HG03097 (cell line): ENCODE results near the gene ERAS.

Experiments
- ATAC-seq: cut with Tn5 transposase; IDR thresholded peaks from one replicate; pipeline ENCODE4 v1.9.1; 2021; ENCODE audit not compliant: unreplicated experiment, low FRiP score

ERAS gene

GRCh38 chrX:48826135-48826875 is at the start of gene ERAS:
Gene ERAS (plus strand): TSS chrX:48826513. CDS start chrX:48829124, 2,611 bp downstream.
- ATAC-seq: no peak

DNA sequence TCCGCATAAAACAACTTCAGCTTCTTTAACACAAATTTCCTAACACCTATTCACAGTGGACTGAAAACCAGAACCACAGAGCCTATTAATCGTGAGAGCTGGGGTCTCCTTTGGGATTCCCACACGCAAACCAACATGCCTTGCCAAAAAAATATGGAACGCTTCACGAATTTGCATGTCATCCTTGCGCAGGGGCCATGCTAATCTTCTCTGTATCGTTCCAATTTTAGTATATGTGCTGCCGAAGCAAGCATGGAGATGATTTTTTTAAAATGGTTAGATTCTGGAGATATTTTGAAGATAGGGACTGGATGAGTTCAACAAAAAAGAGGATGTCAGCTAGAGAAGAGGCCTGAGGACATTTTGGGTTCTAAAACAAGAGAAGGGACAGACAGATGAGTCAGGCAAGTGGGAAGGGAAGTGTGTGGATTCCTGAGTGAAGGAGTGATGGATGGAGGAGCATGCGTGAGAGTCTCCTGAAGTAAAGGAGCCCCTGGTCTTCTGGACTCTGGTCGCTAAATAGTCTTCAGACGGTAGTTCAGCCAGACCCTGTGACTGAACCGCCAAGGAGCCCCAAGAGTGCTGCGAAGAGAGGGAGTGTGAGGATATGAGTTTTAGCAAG is 49.4 kb upstream of the ERAS start:
- no peak for ATAC-seq

DNA sequence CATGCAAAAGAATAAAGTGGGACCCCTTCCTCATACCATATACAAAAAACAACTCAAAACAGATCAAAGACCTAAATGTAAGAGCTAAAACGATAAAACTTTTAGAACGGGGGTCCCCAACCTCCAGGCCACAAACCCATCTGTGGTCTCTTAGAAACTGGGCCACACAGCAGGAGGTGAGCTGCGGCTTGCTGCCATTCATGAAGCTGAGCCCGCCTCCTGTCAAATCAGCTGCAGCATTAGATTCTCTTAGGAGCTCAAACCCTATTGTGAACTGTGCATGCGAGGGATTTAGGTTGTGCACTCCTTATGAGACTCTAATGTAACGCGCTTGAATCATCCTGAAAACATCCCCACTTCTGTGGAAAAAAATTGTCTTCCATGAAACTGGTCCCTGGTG is 46.9 kb upstream of the ERAS start:
- no peak for ATAC-seq

DNA sequence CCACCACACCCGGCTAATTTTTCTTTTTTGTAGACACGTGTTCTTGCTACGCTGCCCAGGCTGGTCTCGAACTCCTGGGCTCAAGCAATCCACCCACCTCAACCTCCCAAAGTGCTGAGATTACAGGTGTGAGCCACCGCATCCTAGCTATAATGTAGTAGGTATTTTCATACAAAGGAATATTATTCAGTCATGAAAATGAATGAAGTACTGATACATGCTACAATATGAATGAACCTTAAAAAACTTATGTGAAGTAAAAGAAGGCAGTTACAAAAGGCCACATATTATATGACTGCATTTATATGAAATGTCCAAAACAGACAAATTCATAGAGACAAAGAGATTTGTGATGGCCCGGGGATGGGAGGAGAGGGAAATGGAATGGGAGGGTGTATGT is 44.6 kb upstream of the ERAS start:
- ATAC-seq: no peak

DNA sequence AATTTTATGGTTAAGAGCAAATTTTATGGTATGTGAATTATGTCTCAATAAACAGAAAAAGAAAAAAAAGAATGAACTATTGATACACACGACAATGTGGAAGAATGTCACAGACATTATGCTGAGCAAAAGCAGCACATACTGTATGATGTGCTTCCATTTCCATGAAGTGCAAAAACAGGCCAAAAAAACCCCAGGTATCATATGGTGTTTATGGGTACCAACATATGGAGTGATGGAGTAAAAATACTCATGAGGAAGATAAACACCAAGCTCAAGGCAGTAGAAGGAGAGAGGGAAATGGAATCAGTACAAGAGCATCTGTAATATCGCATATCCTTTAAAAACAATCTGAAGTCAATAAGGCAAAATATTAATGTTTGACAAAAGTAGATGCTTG is 44.1 kb upstream of the ERAS start:
- ATAC-seq: no peak

DNA sequence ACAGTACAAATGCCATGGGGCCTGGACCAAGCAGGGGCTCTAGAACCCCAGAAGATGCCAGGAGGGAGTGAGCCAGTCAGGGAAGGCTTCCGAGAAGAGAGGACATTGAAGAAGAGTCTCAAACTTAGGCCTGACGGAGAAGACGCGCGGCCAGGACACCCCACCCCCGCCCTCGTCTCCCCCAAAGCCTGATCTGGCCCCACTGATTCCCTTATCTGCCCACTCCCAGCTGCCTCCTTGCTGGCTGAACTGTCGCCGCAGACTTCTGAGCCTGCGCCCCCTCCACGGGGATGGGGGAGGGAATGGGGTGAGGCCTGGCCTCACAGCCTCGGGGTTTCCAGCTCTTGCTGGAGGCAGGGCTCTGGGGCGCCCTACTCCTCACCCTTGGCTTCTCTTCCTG is 43.5 kb upstream of the ERAS start:
- no peak for ATAC-seq

DNA sequence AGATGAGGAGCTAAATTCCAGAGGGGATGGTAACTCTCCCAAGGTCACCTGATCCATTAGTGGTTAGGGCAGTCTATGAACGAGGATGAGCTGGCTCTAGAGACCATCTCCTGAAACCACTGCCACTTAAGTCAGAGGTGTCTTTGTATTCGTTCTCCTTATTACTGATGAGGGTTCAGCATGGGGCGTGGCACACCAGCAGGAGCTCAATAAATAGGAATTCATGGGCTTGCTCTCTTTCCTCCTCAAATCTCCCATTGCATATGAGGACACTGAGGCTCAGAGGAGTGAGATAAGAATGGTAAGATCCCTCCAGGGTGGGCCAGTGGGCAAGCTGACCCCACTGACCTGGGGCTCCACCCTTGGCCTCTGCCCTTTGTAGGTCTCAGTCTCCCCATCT is 41.6 kb upstream of the ERAS start:
- no peak for ATAC-seq

DNA sequence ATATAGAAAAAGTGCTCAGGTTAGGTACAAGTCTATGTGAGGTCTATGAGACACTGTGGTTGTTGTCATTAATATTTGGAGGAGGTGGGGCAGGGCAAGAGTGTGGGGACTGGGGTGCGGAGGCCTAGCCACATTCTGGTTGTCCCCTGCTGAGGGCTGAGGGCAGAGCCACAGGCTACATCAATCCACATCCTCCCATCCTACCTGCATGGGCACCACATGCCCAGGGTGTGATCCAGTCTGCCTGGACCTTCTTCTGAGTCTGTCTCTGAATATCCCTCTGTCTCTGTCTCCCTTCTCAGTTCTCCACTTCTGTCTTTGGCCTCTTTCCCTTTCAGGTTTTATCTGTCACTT is 41.1 kb upstream of the ERAS start:
- ATAC-seq: no peak

DNA sequence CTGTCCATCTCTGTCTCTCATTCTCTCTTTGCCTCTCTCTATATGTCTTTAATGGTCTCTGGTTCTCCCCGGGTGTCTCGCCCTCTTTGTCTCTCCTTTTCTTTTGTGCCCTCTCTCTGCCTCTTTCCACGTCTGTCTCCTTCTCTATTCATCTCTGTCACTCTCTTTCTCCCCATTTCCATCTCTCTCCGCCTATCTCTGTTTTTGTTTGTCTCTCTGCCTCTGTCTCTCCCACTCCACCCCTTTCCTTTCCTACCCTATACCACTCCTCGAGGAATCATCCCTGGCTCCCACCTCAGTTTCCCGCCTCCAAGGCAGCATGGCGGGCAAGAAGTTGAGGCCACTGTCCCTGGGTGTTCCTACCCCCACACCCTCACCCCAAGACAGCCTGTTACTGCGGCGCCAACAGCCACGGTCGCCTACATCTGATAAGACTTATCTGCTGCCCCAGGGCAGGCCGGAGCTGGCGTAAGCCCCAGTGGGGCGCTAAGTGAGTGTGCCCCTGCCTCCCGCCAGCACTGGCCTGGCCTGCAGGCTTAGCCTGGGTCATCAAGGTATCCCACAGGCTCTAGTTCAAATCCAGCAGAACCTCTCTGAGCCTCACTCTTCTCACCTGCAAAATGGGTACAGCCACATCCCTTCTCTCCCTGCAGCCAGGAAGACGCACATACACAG is 40.6 kb upstream of the ERAS start:
- ATAC-seq: no peak

- ATAC-seq: no peak
These were observed 39.9 kb upstream of the ERAS start, which contains the start of gene GATA1 for GRCh38 chrX:48786341-48786800. Gene GATA1 (plus strand): TSS chrX:48786590. CDS start chrX:48791110, 4,520 bp downstream.

- ATAC-seq: no peak
These were observed 39.3 kb upstream of the ERAS start for GRCh38 chrX:48786825-48787504.

- ATAC-seq: no peak
These were observed 38.5 kb upstream of the ERAS start for GRCh38 chrX:48787505-48788443.

- no peak for ATAC-seq
These were observed 36.7 kb upstream of the ERAS start for GRCh38 chrX:48789366-48790220.

DNA sequence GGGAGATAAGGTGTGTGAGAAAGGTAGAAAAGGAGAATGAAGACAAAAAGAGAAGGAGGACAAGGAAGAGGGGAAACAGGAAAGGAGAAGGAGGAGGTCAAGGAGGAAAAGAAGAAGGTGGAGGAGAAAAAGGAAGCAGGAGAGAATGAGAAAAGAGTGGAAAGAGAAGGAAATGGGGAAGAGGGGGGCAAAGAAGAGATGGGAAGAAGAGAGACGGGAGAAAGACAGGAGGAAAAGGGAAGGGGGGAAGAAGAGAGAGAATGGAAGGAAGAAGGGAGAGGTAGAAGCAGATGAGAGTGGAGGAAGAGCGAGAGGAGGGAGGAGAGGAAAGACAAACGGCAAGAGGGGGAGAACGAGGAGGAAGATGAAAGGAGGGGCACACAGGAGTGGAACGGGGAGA is 35.8 kb upstream of the ERAS start:
- no peak for ATAC-seq

DNA sequence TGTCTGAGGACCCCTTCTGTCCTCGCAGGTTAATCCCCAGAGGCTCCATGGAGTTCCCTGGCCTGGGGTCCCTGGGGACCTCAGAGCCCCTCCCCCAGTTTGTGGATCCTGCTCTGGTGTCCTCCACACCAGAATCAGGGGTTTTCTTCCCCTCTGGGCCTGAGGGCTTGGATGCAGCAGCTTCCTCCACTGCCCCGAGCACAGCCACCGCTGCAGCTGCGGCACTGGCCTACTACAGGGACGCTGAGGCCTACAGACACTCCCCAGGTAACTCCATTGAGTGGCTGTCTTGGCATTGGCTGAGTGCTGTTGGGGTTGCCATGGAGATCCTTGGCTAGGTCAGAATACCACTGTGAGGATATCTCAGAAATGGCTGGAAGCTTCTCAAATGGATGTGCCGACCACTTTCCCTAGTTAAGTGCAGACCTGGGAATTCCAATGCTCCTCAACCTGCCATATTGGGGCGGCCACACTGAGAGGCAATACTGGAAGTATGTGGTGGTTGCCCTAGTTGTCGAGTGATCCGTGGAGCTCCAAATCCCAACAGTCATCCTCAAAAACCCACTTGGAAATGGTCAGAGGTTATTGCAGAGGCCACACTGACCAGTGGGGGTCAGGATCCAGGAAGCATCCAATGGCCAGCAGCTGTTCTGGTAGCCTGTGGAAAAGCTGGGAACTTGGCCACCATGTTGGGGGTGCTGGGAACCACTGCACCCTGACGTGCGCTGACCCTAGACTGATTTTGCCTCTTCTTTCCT is 35.1 kb upstream of the ERAS start:
- ATAC-seq: no peak

GRCh38 chrX:48792219-48792618 is 34.1 kb upstream of the ERAS start:
- ATAC-seq: no peak

DNA sequence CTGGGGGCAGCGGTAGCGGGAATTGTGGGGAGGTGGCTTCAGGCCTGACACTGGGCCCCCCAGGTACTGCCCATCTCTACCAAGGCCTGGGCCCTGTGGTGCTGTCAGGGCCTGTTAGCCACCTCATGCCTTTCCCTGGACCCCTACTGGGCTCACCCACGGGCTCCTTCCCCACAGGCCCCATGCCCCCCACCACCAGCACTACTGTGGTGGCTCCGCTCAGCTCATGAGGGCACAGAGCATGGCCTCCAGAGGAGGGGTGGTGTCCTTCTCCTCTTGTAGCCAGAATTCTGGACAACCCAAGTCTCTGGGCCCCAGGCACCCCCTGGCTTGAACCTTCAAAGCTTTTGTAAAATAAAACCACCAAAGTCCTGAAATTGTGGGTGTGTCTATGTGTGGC is 32.4 kb upstream of the ERAS start:
- no peak for ATAC-seq

DNA sequence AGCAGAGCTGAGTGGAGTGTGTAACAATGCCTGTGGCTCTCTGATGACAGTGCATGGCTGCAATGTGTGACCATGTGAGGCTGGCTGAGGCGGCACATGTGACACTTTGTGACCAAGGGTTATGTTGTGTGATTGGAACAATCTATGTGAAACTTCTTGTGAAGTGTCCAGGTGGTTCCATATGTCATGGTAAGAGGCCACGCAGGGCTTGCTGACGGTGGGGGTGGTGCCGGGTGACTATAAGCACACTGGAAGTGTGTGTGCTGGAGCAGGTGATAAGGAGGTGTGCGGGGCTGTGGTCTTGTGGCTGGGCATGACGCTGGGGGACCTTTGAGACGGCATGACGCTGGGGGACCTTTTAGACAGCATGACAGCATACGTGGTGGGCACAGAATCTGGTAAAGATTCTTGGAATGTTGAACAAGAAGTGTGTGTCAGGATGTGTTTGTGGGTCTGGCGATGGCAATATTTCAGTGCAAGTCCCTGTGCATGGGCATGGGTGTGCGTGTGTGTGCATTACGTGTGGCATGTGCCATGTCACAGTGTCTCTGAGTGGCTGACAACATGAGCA is 31.9 kb upstream of the ERAS start:
- ATAC-seq: no peak
